HG02798 (cell line): ENCODE measurements around the gene GARIN5A.

Experiments
- ATAC-seq: cut with Tn5 transposase; IDR thresholded peaks from one replicate; pipeline ENCODE4 v1.9.1; 2021; ENCODE audit warnings: mild to moderate bottlenecking; ENCODE audit not compliant: unreplicated experiment, poor library complexity

GARIN5A gene

GRCh38 chr19:50437862-50438449 lies 38.7 kb downstream of the GARIN5A start:
- no peak for ATAC-seq

DNA sequence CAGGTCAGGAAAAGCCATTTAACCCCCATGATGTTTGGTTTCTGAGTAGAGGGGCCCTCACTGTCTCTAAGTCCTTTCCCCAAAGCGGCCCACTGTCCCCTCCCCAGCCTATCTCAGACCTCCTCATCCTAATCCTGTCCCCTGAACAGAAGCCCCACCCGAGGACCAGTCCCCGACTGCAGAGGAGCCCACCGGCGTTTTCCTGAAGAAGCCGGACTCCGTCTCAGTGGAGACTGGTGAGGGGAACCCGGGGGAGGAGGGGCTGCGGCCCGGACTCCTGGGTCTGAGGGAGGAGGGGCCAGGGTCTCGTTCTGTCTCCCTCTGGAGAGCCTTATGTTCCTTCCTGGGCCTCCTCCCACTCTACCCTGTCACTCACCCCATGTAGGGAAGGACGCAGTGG lies 41.0 kb downstream of the GARIN5A start:
- no peak for ATAC-seq

DNA sequence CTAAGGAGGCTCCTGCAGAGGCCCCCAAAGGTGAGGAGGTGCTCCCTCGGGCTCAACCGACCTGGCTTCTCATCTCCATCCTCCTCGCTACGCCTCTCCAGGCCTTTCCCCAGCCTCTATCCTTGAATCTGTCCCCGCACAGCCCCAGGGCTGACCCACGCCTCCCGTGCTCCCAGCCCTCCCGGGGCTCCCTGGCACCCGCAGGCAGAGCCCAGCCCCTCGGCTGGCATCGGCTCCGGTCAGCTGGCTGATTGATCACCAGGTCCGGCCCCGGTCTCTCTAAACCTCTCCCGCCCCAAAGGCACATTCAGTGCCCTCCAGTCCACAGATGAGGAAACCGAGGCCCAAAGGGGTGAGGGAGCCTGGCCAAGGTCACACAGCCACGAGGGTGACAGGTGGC lies 41.4 kb downstream of the GARIN5A start:
- ATAC-seq, result no peak

- ATAC-seq, result no peak
Measured at GRCh38 chr19:50434525-50434924, 42.1 kb downstream of the GARIN5A start.

GRCh38 chr19:50433201-50434180 lies 43.2 kb downstream of the GARIN5A start:
- no peak for ATAC-seq

GRCh38 chr19:50432221-50433028 lies 44.2 kb downstream of the GARIN5A start, which contains the start of gene MYBPC2:
TSS of gene MYBPC2 (plus strand) at chr19:50432892. CDS start at chr19:50432954, 62 bp downstream.
- peak; percentile 18 for ATAC-seq

DNA sequence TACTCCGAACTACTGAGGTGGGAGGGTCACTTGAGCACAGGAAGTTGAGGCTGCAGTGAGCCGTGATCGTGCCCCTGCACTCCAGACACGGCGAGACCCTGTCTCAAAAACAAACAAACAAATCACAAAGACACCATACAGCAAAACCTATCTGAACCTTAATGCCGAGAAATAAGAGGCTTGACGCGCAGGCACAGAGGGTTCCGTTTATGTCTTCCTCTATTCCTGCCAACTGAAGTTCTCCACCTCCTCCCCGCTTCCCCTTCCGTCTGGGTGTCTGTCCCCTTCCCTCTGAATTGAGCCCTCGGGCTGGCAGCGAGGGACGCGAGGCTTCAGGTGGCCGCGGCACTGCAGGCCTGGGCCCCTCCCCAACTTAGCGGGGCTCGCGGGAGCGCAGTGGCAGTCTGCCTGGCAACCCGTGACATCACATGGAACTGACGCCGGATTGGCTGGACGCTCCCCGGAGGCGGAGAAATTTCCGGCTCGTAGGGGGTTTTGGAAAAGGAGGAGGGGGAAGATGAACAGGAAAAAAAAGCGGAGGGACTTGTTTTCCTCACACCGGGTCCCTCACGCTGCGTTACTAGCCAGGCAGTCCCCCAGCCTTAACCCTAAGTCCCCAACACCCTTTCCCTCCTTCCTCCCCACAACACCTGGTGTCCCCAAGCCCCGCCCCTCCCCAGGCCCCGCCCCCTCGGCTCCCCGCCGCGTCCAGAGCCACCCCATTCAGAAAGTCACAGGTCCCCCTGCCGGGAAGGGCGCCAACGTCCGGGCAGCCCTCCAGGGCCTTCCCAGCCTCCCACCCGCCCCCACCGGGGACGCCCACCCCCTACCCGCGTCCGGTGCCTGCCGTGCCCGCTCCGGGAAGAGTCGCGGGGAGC lies 45.1 kb downstream of the GARIN5A start:
- peak; percentile 86 for ATAC-seq

DNA sequence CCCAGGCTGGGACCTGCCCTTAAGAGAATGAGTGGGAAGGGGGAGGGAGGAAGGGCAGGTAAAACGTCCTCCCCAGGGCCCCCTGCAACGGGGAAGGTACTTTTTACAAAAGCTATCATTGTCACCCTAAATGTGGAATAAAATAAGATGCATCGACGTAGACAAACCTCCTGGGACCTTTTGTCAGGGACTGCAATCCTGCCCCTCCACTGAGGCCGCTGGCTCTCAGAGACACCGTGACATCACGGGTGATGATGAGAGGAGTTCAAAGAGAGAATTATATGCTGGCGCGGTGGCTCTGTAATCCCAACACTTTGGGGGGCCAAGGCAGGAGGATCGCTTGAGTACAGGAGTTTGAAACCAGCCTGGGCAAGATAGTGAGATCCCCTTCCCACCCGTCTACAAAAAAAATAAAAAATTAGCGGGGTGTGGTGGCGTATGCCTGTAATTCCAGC lies 45.7 kb downstream of the GARIN5A start:
- no peak for ATAC-seq

- ATAC-seq, result no peak
Measured at GRCh38 chr19:50428772-50429463, 47.7 kb downstream of the GARIN5A start.

DNA sequence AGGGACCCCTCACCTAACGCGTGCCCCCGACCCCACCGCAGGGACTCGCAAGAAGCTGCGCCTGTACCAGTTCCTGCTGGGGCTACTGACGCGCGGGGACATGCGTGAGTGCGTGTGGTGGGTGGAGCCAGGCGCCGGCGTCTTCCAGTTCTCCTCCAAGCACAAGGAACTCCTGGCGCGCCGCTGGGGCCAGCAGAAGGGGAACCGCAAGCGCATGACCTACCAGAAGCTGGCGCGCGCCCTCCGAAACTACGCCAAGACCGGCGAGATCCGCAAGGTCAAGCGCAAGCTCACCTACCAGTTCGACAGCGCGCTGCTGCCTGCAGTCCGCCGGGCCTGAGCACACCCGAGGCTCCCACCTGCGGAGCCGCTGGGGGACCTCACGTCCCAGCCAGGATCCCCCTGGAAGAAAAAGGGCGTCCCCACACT lies 48.6 kb downstream of the GARIN5A start:
- no peak for ATAC-seq

GRCh38 chr19:50427318-50427925 lies 49.2 kb downstream of the GARIN5A start:
- ATAC-seq, result no peak

DNA sequence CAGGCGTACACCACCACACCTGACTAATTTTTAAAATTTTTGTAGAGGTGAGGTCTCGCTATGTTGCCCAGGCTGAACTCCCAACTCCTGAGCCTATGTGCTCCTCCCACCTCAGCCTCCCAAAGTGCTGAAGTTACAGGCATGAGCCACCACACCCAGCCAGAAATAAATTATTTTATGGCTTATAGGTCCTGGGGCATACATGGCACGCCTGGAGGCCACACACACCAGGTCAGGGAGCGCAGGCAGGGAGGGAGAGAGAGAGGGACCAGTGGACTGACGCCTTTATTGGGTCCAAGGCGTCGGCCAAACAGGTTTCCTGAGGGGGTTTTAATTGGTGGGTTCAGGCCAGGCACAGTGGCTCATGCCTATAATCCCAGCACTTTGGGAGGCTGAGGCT lies 51.1 kb downstream of the GARIN5A start:
- no peak for ATAC-seq

- ATAC-seq, result no peak
Measured at GRCh38 chr19:50423279-50424113, 53.2 kb downstream of the GARIN5A start.

GRCh38 chr19:50422397-50423278 lies 54.0 kb downstream of the GARIN5A start:
- ATAC-seq, result no peak

- no peak for ATAC-seq
Measured at GRCh38 chr19:50420808-50421207, 55.8 kb downstream of the GARIN5A start.

GRCh38 chr19:50420127-50420526 lies 56.5 kb downstream of the GARIN5A start:
- ATAC-seq, result no peak

GRCh38 chr19:50419580-50420035 lies 57.0 kb downstream of the GARIN5A start:
- ATAC-seq, result no peak
